Cardiac ventricle fibroblast (primary cell): ENCODE data around the gene TTC31. TPM values are rescaled to one million over a fixed set of nuclear protein-coding genes. Genes with fewer than 3 reads are reported as not detected.

Source experiments
- total RNA-seq: library from RNA; depleted of rRNA; stranded (reverse); fragments of >200 nt; gene quantifications from 2 replicates; pipeline ENCODE4 v1.2.3, GENCODE V29; 2015

TTC31 gene
- total RNA-seq, 1 donor from 2014 or later = 18.9 TPM

Other genes starting within 250 kb of the TTC31 start
- 0.34 and 1.7 TPM in 2 replicates for gene SLC4A5, start 139.7 kb upstream of the TTC31 start, total RNA-seq
- gene DCTN1, start 102.8 kb upstream of the TTC31 start, total RNA-seq = 83.1 and 101 TPM in 2 replicates
- gene C2orf81, start 61.5 kb upstream of the TTC31 start, total RNA-seq = 1.6 and 4.9 TPM in 2 replicates
- gene WDR54, start 61.4 kb upstream of the TTC31 start, total RNA-seq = 19.8 and 20.9 TPM in 2 replicates
- gene RTKN, start 41.1 kb upstream of the TTC31 start, total RNA-seq = 10.4 and 13.9 TPM in 2 replicates
- 16.6 and 18.4 TPM in 2 replicates for gene INO80B, start 28.0 kb upstream of the TTC31 start, total RNA-seq
- gene WBP1, start 24.6 kb upstream of the TTC31 start, total RNA-seq = 46.9 and 49.3 TPM in 2 replicates
- gene MOGS, start 17.7 kb upstream of the TTC31 start, total RNA-seq = 41.9 and 45.2 TPM in 2 replicates
- gene MRPL53, start 10.4 kb upstream of the TTC31 start, total RNA-seq = 17.1 and 46.9 TPM in 2 replicates
- gene CCDC142, start 83 bp upstream of the TTC31 start, total RNA-seq = 7.0 and 15.5 TPM in 2 replicates
- 3.2 TPM in 2 replicates for gene LBX2, start 16.5 kb downstream of the TTC31 start, total RNA-seq
- 8.9 and 13.4 TPM in 2 replicates for gene PCGF1, start 24.6 kb downstream of the TTC31 start, total RNA-seq
- gene TLX2, start 31.4 kb downstream of the TTC31 start, total RNA-seq = not detected in 2 replicates
- gene DQX1, start 43.1 kb downstream of the TTC31 start, total RNA-seq = not detected in 2 replicates
- gene AUP1, start 46.6 kb downstream of the TTC31 start, total RNA-seq = 63.0 and 84.6 TPM in 2 replicates
- gene HTRA2, start 46.9 kb downstream of the TTC31 start, total RNA-seq = 14.9 and 21.3 TPM in 2 replicates
- gene LOXL3, start 70.9 kb downstream of the TTC31 start, total RNA-seq = 21.8 and 27.0 TPM in 2 replicates
- 28.5 and 32.5 TPM in 2 replicates for gene DOK1, start 71.6 kb downstream of the TTC31 start, total RNA-seq
- 0.06 TPM in 1 of 2 replicates, not detected in the other for gene M1AP, start 165.2 kb downstream of the TTC31 start, total RNA-seq
- gene SEMA4F, start 171.2 kb downstream of the TTC31 start, total RNA-seq = 3.6 and 4.5 TPM in 2 replicates